HepG2 (cell line): Measurements from ENCODE around the gene SLC10A1. TPM values are rescaled to one million over a fixed set of nuclear protein-coding genes. Genes with fewer than 3 reads are reported as not detected.

ENCODE experiments used
- FOXA1 ChIP-seq, 2 experiments: fragments of 450-650 bp in 1 of 2; sonication (generic) in 1 of 2; formaldehyde crosslinking in 1 of 2; IDR thresholded peaks; 2 replicates each; pipeline versions ENCODE4 v1.4.0 to v1.6.1; 2016 to 2020; ENCODE audit warnings: missing genetic modification reagents in 1 of 2
- KLF16 ChIP-seq, 2 experiments: sonication (generic) in 1 of 2; formaldehyde crosslinking in 1 of 2; IDR thresholded peaks; 2 replicates each; pipeline versions ENCODE4 v1.6.1 to v1.8.0; 2016 to 2023; ENCODE audit warnings: missing genetic modification reagents in 2 of 2, missing compliant biosample characterization in 1 of 2
- POLR2AphosphoS5 ChIP-seq: IDR thresholded peaks from 2 replicates; pipeline ENCODE4 v1.6.1; 2012; ENCODE audit warnings: low read depth, low read length
- RAD51 ChIP-seq: fragments of 450-650 bp; IDR thresholded peaks from 2 replicates; pipeline ENCODE4 v1.6.1; 2016; ENCODE audit warnings: borderline replicate concordance
- RBM22 ChIP-seq: fragments of 200-400 bp; formaldehyde crosslinking; optimal IDR thresholded peaks from 2 replicates; pipeline ENCODE3; 2017; ENCODE audit warnings: mild to moderate bottlenecking, low read length, moderate library complexity
- ZBTB38 ChIP-seq: sonication (generic); formaldehyde crosslinking; IDR thresholded peaks from 2 replicates; pipeline ENCODE4 v1.5.1; 2020; ENCODE audit warnings: mild to moderate bottlenecking, missing genetic modification reagents
- ZMYM2 ChIP-seq: sonication (generic); formaldehyde crosslinking; IDR thresholded peaks from 2 replicates; pipeline ENCODE4 v1.8.0; 2022; ENCODE audit warnings: mild to moderate bottlenecking, missing genetic modification reagents
- ZMYM4 ChIP-seq: sonication (generic); formaldehyde crosslinking; IDR thresholded peaks from 2 replicates; pipeline ENCODE4 v1.8.1; 2023; ENCODE audit warnings: mild to moderate bottlenecking, missing genetic modification reagents
- ZNF10 ChIP-seq: sonication (generic); formaldehyde crosslinking; IDR thresholded peaks from 2 replicates; pipeline ENCODE4 v1.4.0; 2020; ENCODE audit warnings: mild to moderate bottlenecking, low read depth, missing genetic modification reagents, borderline replicate concordance
- ZNF207 ChIP-seq: fragments of 450-650 bp; IDR thresholded peaks from 2 replicates; pipeline ENCODE4 v1.6.1; 2016; ENCODE audit warnings: antibody characterized with exemption, borderline replicate concordance
- ZNF333 ChIP-seq: sonication (generic); formaldehyde crosslinking; IDR thresholded peaks from 2 replicates; pipeline ENCODE4 v1.4.0; 2020; ENCODE audit warnings: mild to moderate bottlenecking, missing genetic modification reagents, borderline replicate concordance
- ZNF510 ChIP-seq: sonication (generic); formaldehyde crosslinking; IDR thresholded peaks from 2 replicates; pipeline ENCODE4 v1.4.0; 2020; ENCODE audit warnings: low read depth, mild to moderate bottlenecking, missing genetic modification reagents
- ZNF674 ChIP-seq: sonication (generic); formaldehyde crosslinking; IDR thresholded peaks from 2 replicates; pipeline ENCODE4 v1.5.0; 2020; ENCODE audit warnings: low read depth, mild to moderate bottlenecking, missing genetic modification reagents
- ZSCAN12 ChIP-seq: sonication (generic); formaldehyde crosslinking; IDR thresholded peaks from 2 replicates; pipeline ENCODE4 v1.9.0; 2021; ENCODE audit warnings: mild to moderate bottlenecking, missing genetic modification reagents
- polyA plus RNA-seq, 8 experiments: library from polyadenylated mRNA; depleted of rRNA in 3 of 8; stranded (reverse) in 7 of 8; unstranded in 1 of 8; fragments of >200 nt; fragmentation: Illumina TruSeq in 4 of 8; extraction: Trizol in 4 of 8; gene quantifications; 2 replicates each; pipeline versions ENCODE4 v1.2.1 to v1.2.3, GENCODE V29; 2011 to 2016; ENCODE audit warnings: low read depth in 4 of 8, missing spikeins in 1 of 8, mixed read lengths in 1 of 8; ENCODE audit not compliant: insufficient read depth in 1 of 8
- total RNA-seq, 5 experiments: library from RNA; depleted of rRNA; stranded (reverse); fragments of >200 nt; fragmentation: Illumina TruSeq; extraction: Trizol; gene quantifications; 2 replicates each; pipeline ENCODE4 v1.2.3, GENCODE V29; 2016; ENCODE audit warnings: low read depth in 1 of 5
- TF ChIP-seq, protein P1 (sequence below): sonication (generic); formaldehyde crosslinking; IDR thresholded peaks from 2 replicates; pipeline ENCODE4 v1.9.0; 2022; ENCODE audit warnings: low read depth, missing genetic modification reagents
- TF ChIP-seq, protein P2 (sequence below): sonication (generic); formaldehyde crosslinking; conservative IDR thresholded peaks from 2 replicates; pipeline ENCODE4 v1.8.0; 2022; ENCODE audit warnings: mild to moderate bottlenecking, moderate library complexity, missing genetic modification reagents
- TF ChIP-seq, protein P3 (sequence below): sonication (generic); formaldehyde crosslinking; IDR thresholded peaks from 2 replicates; pipeline ENCODE4 v1.4.0; 2020; ENCODE audit warnings: missing genetic modification reagents, low read depth, mild to moderate bottlenecking, borderline replicate concordance
- TF ChIP-seq, protein P4 (sequence below): sonication (generic); formaldehyde crosslinking; conservative IDR thresholded peaks from 2 replicates; pipeline ENCODE4 v1.8.0; 2022; ENCODE audit warnings: low read depth, missing genetic modification reagents
- TF ChIP-seq, protein P5 (sequence below): sonication (generic); formaldehyde crosslinking; IDR thresholded peaks from 2 replicates; pipeline ENCODE4 v1.4.0; 2020; ENCODE audit warnings: mild to moderate bottlenecking, missing genetic modification reagents

Gene SLC10A1
- total and polyA plus RNA-seq, 2 of the 13 experiments (the other 11 are each of a cell fraction or from before 2014, with no cell fraction given) = 0.17 TPM; not detected in 1

DNA sequence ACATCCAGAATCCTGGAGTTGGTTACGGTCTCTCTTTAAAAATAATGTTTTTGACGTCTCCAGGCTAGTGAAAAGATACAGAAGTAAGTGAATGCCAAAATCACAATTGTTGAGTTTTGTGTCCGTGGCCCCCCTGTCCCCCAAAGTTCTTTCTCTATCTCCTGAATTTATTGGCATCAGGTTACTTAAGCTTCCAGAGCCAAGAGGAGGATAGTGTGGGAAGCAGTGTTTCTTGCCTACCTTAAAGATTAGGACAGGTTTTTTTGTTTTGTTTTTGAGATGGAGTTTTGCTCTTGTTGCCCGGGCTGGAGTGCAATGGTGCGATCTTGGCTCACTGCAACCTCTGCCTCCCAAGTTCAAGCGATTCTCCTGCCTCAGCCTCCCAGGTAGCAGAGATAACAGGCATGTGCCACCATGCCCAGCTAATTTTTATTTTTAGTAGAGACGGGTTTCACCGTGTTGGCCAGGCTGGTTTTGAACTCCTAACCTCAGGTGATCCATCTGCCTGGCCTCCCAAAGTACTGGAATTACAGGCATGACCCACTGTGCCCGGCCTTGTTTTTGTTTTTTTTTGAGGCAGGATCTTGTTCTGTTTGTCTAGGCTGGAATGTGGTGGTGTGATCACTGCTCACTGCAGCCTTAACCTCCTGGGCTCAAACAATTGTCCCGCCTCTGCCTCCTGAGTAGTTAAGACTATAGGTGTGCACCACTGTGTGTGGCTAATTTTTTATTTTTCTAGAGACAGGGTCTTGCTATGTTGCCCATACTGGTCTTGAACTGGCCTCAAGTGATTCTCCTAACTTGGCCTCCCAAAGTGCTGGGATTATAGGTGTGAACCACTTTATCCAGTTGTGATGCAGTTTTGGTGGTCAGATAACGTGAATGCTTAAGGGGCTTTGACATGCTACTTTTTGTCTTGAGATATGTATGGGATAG is 24.7 kb downstream of the SLC10A1 start (continued):
- TF ChIP-seq ZSCAN12 = no peak
- TF ChIP-seq, protein P1, sequence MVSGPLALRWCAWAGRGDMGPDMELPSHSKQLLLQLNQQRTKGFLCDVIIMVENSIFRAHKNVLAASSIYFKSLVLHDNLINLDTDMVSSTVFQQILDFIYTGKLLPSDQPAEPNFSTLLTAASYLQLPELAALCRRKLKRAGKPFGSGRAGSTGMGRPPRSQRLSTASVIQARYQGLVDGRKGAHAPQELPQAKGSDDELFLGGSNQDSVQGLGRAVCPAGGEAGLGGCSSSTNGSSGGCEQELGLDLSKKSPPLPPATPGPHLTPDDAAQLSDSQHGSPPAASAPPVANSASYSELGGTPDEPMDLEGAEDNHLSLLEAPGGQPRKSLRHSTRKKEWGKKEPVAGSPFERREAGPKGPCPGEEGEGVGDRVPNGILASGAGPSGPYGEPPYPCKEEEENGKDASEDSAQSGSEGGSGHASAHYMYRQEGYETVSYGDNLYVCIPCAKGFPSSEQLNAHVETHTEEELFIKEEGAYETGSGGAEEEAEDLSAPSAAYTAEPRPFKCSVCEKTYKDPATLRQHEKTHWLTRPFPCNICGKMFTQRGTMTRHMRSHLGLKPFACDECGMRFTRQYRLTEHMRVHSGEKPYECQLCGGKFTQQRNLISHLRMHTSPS = no peak
- no peak for TF ChIP-seq ZNF674 (CRISPR knock-in tag)
- no peak for TF ChIP-seq ZNF207
- no peak for TF ChIP-seq ZMYM4 (CRISPR knock-in tag)
- TF ChIP-seq, protein P2, sequence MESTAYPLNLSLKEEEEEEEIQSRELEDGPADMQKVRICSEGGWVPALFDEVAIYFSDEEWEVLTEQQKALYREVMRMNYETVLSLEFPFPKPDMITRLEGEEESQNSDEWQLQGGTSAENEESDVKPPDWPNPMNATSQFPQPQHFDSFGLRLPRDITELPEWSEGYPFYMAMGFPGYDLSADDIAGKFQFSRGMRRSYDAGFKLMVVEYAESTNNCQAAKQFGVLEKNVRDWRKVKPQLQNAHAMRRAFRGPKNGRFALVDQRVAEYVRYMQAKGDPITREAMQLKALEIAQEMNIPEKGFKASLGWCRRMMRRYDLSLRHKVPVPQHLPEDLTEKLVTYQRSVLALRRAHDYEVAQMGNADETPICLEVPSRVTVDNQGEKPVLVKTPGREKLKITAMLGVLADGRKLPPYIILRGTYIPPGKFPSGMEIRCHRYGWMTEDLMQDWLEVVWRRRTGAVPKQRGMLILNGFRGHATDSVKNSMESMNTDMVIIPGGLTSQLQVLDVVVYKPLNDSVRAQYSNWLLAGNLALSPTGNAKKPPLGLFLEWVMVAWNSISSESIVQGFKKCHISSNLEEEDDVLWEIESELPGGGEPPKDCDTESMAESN (CRISPR knock-in tag) = 0 out of 2 replicates have a peak, but pooled peaks have one; percentile 26
- no peak for TF ChIP-seq ZNF333 (CRISPR knock-in tag)
- TF ChIP-seq, protein P3, sequence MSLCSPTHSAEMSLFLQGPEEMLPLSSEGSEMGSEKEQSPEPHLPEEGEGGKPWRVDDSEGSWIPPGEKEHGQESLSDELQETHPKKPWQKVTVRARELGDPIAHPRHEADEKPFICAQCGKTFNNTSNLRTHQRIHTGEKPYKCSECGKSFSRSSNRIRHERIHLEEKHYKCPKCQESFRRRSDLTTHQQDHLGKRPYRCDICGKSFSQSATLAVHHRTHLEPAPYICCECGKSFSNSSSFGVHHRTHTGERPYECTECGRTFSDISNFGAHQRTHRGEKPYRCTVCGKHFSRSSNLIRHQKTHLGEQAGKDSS = 0 out of 2 replicates have a peak, but pooled peaks have one; percentile 54
- TF ChIP-seq FOXA1 (IDR thresholded peaks at IDR 0.05) = no peak
- TF ChIP-seq FOXA1 (CRISPR knock-in tag; IDR thresholded peaks at IDR 0.05) = no peak
- peak; percentile 63 for TF ChIP-seq RBM22
- TF ChIP-seq ZNF510 (CRISPR knock-in tag) = 0 out of 2 replicates have a peak, but pooled peaks have one; percentile 42
- TF ChIP-seq ZBTB38 (CRISPR knock-in tag) = peak; percentile 68
- peak; percentile 49 for TF ChIP-seq POLR2AphosphoS5
- TF ChIP-seq, protein P4, sequence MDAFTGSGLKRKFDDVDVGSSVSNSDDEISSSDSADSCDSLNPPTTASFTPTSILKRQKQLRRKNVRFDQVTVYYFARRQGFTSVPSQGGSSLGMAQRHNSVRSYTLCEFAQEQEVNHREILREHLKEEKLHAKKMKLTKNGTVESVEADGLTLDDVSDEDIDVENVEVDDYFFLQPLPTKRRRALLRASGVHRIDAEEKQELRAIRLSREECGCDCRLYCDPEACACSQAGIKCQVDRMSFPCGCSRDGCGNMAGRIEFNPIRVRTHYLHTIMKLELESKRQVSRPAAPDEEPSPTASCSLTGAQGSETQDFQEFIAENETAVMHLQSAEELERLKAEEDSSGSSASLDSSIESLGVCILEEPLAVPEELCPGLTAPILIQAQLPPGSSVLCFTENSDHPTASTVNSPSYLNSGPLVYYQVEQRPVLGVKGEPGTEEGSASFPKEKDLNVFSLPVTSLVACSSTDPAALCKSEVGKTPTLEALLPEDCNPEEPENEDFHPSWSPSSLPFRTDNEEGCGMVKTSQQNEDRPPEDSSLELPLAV (CRISPR knock-in tag) = no peak
- 0 out of 2 replicates have a peak, but pooled peaks have one; percentile 58 for TF ChIP-seq ZMYM2 (CRISPR knock-in tag)
- TF ChIP-seq RAD51 = no peak
- TF ChIP-seq, protein P5, sequence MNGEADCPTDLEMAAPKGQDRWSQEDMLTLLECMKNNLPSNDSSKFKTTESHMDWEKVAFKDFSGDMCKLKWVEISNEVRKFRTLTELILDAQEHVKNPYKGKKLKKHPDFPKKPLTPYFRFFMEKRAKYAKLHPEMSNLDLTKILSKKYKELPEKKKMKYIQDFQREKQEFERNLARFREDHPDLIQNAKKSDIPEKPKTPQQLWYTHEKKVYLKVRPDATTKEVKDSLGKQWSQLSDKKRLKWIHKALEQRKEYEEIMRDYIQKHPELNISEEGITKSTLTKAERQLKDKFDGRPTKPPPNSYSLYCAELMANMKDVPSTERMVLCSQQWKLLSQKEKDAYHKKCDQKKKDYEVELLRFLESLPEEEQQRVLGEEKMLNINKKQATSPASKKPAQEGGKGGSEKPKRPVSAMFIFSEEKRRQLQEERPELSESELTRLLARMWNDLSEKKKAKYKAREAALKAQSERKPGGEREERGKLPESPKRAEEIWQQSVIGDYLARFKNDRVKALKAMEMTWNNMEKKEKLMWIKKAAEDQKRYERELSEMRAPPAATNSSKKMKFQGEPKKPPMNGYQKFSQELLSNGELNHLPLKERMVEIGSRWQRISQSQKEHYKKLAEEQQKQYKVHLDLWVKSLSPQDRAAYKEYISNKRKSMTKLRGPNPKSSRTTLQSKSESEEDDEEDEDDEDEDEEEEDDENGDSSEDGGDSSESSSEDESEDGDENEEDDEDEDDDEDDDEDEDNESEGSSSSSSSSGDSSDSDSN (CRISPR knock-in tag) = no peak
- TF ChIP-seq KLF16 (CRISPR knock-in tag; IDR thresholded peaks at IDR 0.05) = no peak
- no peak for TF ChIP-seq ZNF10
